HL-60 (cell line): ENCODE results near the gene FCN3.

Experiments used
- CTCF ChIP-seq: IDR thresholded peaks from one replicate; pipeline ENCODE4 v1.5.1; 2011; ENCODE audit warnings: low read length, control low read depth, inconsistent platforms; ENCODE audit not compliant: insufficient read depth
- POLR2AphosphoS5 ChIP-seq: IDR thresholded peaks from 2 replicates; pipeline ENCODE4 v1.6.1; 2012; ENCODE audit warnings: low read depth
- REST ChIP-seq: IDR thresholded peaks from 2 replicates; pipeline ENCODE4 v1.6.1; 2012; ENCODE audit warnings: low read depth; ENCODE audit not compliant: insufficient replicate concordance
- SPI1 ChIP-seq: IDR thresholded peaks from 2 replicates; pipeline ENCODE4 v1.6.1; 2012; ENCODE audit warnings: low read depth, mild to moderate bottlenecking, borderline replicate concordance

- TF ChIP-seq CTCF: no peak
- TF ChIP-seq REST: no peak
- TF ChIP-seq POLR2AphosphoS5: no peak
- no peak for TF ChIP-seq SPI1
Measured at GRCh38 chr1:27380224-27380623, 5.6 kb upstream of the FCN3 start.
